HG03025 (cell line): ENCODE results near the gene USE1.
"Not testable (repeated sequence)": the region's sequence is repeated elsewhere in the genome, so short reads cannot be mapped to it uniquely, and the experiment has no call there.

Experiments
- ATAC-seq: cut with Tn5 transposase; IDR thresholded peaks from one replicate; pipeline ENCODE4 v1.9.1; 2021; ENCODE audit warnings: mild to moderate bottlenecking, moderate library complexity; ENCODE audit not compliant: unreplicated experiment, low FRiP score

The USE1 gene, protein sequence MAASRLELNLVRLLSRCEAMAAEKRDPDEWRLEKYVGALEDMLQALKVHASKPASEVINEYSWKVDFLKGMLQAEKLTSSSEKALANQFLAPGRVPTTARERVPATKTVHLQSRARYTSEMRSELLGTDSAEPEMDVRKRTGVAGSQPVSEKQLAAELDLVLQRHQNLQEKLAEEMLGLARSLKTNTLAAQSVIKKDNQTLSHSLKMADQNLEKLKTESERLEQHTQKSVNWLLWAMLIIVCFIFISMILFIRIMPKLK

GRCh38 chr19:17215127-17215971 lies at the start of gene USE1:
Gene USE1, plus strand, starts transcription at chr19:17215357. Its CDS starts 49 bp downstream, at chr19:17215406.
- ATAC-seq = no peak

DNA sequence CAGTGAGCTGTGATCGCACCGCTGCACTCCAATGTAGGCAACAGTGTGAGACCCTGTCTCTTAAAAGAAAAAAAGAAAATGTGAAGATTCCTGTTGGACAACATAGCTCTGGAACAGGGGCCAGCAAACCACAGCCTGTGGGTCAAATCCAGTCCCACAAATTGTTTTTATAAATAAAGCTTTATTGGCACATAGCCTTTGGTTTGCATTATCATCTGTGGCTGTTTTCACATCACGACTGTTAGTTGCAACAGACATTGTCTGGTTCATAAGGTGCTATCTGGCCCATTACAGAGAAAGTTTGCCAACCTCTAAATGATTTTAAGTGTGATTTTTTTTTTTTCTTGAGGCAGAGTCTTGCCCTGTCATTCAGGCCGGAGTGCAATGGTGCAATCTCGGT lies 49.4 kb upstream of the USE1 start:
- ATAC-seq = no peak

DNA sequence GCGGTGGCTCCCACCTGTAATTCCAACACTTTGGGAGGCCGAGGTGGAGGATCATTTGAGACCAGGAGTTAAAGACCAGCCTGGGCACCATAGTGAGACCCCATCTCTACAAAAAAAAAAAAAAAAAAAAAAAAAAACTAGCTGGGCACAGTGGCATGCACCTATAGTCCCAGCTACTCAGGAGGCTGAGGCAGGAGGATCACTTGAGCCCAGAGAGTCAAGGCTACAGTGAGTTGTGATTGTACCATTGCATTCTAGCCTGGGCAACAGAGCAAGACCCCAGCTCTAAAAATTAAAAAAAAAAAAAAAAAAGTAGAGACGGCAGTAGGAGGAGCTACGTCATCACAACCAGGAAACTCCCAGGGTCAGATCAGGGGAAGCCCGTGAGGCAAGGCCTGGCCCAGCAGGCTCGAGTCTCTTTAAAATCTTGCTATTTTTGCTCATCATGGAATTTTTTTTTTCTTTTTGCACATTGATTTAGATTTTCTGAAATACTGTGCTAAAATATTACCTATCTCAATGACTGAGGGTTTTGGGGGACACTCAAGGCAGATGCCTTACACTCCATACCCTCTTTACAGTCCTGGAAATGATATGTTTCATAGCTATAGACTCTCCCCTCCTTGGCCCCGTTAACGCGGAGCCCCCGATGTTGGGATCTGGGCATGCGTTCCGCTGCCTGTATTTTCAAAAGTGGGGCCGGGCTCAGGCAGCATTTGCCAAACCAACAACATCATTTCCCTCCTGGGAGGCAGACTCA lies 44.4 kb upstream of the USE1 start:
- no peak for ATAC-seq

DNA sequence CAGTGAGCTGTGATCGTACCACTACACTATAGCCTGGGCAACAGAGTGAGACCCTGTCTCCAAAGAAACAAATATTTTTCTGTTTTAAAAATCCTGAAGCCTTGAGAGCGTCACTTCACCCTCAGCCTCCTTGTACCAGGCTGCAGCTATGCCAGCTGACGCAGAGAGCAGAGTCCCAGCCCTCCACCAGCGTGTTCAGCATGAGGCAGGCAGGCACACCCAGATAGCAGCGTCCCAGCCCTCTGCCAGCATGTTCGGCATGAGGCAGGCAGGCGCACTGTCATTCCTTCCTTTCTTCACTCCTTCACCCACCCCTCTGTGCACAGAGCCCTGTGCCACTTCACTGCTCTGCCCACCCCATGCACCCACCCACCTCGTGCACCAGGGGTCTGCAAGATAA lies 43.3 kb upstream of the USE1 start:
- no peak for ATAC-seq

- ATAC-seq = no peak
These were observed 42.4 kb upstream of the USE1 start for GRCh38 chr19:17172624-17173345.

DNA sequence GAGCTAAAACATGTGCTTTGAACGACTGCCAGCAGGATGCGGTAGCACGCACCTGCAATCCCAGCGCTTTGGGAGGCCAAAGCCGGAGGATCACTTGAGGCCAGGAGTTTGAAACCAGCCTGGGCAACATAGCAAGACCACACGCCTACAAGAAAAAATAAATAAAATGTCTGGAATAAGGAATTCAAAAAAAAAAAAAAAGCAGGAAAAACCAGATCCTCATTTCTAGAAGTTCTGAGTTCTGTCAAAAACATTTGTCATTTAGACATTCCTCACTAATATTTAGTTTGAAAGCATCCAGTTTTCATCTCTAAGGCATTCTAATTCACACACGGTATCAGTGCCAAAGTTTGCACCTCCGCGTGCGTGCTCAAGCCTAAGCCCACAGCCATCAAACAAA lies 36.9 kb upstream of the USE1 start:
- ATAC-seq = no peak

GRCh38 chr19:17180997-17181702 lies 34.0 kb upstream of the USE1 start:
- ATAC-seq = no peak

DNA sequence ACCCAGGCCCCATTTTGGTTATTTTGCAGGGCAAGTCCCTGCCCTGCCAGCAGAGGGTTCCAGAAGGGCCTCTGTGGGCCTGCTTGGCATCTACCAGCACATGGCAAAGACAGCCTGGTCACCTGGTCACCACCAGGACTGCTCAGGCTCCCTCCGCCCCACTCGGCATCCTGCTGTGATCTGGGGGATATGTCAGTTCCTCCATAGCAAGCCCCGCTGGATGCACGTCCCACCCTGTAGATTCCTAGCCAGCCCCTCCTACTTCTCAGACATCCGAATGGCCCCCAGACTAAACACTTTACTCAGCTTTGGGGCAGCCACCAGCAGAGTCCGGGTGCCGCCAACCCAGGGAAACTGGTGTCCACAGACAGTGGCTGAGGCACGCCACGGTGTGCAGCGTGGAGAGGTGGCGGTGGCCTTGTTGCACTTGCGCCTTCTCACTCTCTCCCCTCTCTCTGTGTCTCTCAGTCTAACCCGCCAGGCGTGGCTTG lies 31.8 kb upstream of the USE1 start:
- no peak for ATAC-seq

DNA sequence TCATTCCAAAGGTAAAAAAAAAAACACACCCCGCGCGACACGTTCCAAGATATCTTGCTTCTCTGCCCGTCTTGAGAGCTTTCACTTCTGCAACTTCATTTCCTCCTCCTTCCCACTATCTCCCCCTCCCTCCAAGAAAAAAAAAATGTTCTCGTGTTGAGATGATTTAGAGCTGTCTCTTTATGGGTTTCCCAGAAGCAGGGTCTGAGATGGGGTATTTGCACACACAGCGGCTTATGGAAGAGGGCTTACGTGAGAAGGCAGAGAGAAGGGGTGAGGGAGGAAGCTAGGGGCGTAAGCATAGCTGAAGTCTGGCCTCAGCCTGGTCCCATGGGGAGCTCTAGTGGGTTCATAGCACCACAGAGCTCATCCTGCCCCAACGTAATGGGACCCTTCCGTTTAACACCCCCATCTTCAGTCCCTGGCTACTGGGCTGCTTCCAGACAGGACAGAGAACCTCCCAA lies 31.3 kb upstream of the USE1 start:
- ATAC-seq = no peak

DNA sequence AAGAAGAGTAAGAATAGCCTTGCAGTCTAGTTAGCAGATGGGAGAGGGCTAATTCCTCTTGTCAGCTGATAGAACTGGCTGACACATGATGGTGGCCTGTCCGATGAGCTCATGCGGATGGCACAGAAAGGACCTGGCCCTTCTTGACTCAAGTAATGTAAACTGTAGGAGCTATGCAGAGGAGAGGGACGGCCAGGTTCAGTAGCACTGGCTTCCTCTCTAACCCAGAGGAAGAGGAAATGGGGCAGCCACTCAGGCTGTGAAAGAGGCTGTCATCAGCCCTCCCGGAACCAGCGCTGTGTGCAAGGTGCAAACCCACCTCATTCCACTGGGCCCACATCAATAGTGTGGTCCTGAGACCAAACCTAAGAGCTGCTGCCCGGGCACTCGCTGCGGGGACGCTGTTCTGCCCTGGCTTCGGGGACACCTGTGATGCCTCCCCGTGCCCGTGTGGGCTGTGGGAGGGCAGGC lies 30.8 kb upstream of the USE1 start:
- ATAC-seq = no peak

- no peak for ATAC-seq
These were observed 29.6 kb upstream of the USE1 start for GRCh38 chr19:17185590-17185989.

- ATAC-seq = not testable (repeated sequence)
These were observed 23.4 kb upstream of the USE1 start for GRCh38 chr19:17191736-17192135.

- no peak for ATAC-seq
These were observed 22.4 kb upstream of the USE1 start for GRCh38 chr19:17192751-17193150.

DNA sequence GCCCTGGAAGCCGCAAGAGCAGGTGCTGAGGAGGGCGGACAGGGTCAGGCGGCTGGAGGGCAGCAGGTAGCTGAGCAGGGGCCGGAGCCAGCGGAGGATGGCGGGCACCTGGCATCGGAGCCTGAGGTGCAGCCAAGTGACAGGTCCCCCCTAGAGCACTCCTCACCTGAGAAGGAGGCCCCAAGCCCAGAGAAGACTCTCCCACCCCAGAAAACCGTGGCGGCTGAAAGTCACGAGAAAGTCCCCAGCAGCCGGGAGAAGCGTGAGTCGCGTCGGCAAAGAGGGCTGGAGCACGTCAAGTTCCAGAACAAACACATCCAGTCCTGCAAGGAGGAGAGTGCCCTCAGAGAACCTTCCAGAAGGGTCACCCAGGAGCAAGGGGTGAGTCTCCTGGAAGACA lies 20.5 kb upstream of the USE1 start:
- ATAC-seq = no peak

GRCh38 chr19:17195106-17195505 lies 20.1 kb upstream of the USE1 start:
- ATAC-seq = no peak

- no peak for ATAC-seq
These were observed 18.5 kb upstream of the USE1 start for GRCh38 chr19:17196610-17197009.

DNA sequence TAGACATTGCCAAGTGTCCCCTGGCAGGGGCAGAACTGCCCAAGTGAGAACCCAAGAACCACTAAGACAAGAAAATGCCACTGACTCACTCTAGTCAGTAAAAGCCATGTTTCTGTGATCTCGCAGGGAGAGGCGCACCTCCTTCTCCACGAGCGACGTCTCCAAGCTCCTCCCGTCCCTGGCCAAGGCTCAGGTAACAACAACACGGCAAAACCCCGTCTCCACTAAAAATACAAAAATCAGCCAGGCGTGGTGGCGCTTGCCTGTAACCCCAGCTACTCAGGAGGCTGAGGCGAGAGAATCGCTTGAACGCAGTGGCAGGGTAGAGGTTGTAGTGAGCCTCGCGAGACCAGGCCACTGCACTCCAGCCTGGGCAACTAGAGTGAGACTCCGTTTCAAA lies 17.5 kb upstream of the USE1 start:
- no peak for ATAC-seq

- no peak for ATAC-seq
These were observed 14.6 kb upstream of the USE1 start for GRCh38 chr19:17200408-17201079.

DNA sequence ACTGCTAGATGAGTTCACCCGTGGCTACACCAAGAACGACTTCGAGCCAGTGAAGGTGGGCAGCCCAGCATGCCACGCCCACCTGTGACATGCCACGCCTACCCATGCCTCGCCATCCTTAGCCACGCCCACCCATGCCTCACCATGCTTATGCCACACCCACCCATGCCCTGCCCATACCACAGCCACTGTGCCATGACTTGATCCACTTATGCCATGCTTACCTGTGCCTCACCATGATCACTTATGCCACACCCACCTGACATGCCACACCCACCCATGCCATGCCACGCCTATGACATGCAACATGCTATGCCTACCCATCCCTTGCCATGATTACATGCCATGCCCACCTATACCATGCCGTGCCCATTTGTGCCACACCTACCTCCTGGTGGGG lies 12.9 kb upstream of the USE1 start:
- ATAC-seq = no peak
